HG03558 (cell line): ENCODE results near the gene RELN.

Experiments used
- ATAC-seq: cut with Tn5 transposase; IDR thresholded peaks from one replicate; pipeline ENCODE4 v1.9.1; 2021; ENCODE audit warnings: moderate number of reproducible peaks; ENCODE audit not compliant: unreplicated experiment; ENCODE audit errors: extremely low read depth

RELN gene

GRCh38 chr7:103658055-103659005 is 331.1 kb downstream of the RELN start:
- no peak for ATAC-seq

GRCh38 chr7:103657474-103657894 is 332.0 kb downstream of the RELN start:
- ATAC-seq: no peak

- ATAC-seq: no peak
Observed at GRCh38 chr7:103656221-103656620, 333.2 kb downstream of the RELN start.

- ATAC-seq: no peak
Observed at GRCh38 chr7:103651593-103652377, 337.7 kb downstream of the RELN start.

GRCh38 chr7:103649052-103649451 is 340.4 kb downstream of the RELN start:
- no peak for ATAC-seq

- no peak for ATAC-seq
Observed at GRCh38 chr7:103648135-103648534, 341.3 kb downstream of the RELN start.

- no peak for ATAC-seq
Observed at GRCh38 chr7:103644319-103644718, 345.1 kb downstream of the RELN start.

- ATAC-seq: no peak
Observed at GRCh38 chr7:103640031-103640779, 349.3 kb downstream of the RELN start.

- ATAC-seq: no peak
Observed at GRCh38 chr7:103637726-103638125, 351.7 kb downstream of the RELN start.

- ATAC-seq: no peak
Observed at GRCh38 chr7:103637094-103637493, 352.4 kb downstream of the RELN start.

- ATAC-seq: no peak
Observed at GRCh38 chr7:103636153-103636552, 353.3 kb downstream of the RELN start.

- no peak for ATAC-seq
Observed at GRCh38 chr7:103632972-103633371, 356.5 kb downstream of the RELN start.

- no peak for ATAC-seq
Observed at GRCh38 chr7:103632005-103632639, 357.3 kb downstream of the RELN start.

- ATAC-seq: no peak
Observed at GRCh38 chr7:103630318-103630717, 359.1 kb downstream of the RELN start.

- ATAC-seq: no peak
Observed at GRCh38 chr7:103628742-103629141, 360.7 kb downstream of the RELN start.

GRCh38 chr7:103626776-103627175 is 362.7 kb downstream of the RELN start:
- no peak for ATAC-seq

GRCh38 chr7:103622274-103622673 is 367.2 kb downstream of the RELN start:
- no peak for ATAC-seq

GRCh38 chr7:103613655-103614642 is 375.5 kb downstream of the RELN start:
- no peak for ATAC-seq

- no peak for ATAC-seq
Observed at GRCh38 chr7:103609778-103610177, 379.7 kb downstream of the RELN start.
